ENCODE measurements around the gene SOBP. TPM values are rescaled to one million over a fixed set of nuclear protein-coding genes. Genes with fewer than 3 reads are reported as not detected.

Gene SOBP
- polyA plus RNA-seq, 3 donors = 10.4 to 12.0 (median 10.6) TPM

DNA sequence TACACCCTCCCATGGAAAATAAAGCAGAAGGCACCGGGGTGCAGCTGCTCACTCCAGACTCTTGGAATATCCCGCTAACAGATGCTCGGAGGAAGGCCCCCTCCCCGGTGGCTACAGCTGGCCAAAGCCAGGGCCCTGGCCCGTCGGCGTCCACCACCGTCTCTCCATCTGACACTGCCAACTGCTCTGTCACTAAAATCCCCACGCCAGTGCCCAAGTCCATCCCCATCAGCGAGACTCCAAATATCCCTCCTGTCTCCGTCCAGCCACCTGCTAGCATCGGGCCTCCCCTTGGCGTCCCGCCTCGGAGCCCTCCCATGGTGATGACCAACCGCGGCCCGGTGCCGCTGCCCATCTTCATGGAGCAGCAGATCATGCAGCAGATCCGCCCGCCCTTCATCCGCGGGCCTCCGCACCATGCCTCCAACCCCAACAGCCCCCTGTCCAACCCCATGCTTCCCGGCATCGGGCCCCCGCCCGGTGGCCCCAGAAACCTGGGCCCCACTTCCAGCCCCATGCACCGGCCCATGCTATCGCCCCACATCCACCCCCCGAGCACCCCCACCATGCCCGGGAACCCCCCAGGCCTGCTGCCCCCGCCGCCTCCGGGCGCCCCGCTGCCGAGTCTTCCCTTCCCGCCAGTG lies 143.9 kb downstream of the SOBP start:
- DNase-seq (ENCODE audit: low read depth in 3 of 3, low spot score in 2 of 3) = no peak

- no peak for DNase-seq (ENCODE audit: low read depth in 3 of 3, low spot score in 2 of 3)
Observed at GRCh38 chr6:107634324-107635056, 144.6 kb downstream of the SOBP start.

GRCh38 chr6:107635057-107635515 lies 145.2 kb downstream of the SOBP start:
- DNase-seq (ENCODE audit: low read depth in 3 of 3, low spot score in 2 of 3) = no peak

- no peak for DNase-seq (ENCODE audit: low read depth in 3 of 3, low spot score in 2 of 3)
Observed at GRCh38 chr6:107636486-107636885, 146.6 kb downstream of the SOBP start.

DNA sequence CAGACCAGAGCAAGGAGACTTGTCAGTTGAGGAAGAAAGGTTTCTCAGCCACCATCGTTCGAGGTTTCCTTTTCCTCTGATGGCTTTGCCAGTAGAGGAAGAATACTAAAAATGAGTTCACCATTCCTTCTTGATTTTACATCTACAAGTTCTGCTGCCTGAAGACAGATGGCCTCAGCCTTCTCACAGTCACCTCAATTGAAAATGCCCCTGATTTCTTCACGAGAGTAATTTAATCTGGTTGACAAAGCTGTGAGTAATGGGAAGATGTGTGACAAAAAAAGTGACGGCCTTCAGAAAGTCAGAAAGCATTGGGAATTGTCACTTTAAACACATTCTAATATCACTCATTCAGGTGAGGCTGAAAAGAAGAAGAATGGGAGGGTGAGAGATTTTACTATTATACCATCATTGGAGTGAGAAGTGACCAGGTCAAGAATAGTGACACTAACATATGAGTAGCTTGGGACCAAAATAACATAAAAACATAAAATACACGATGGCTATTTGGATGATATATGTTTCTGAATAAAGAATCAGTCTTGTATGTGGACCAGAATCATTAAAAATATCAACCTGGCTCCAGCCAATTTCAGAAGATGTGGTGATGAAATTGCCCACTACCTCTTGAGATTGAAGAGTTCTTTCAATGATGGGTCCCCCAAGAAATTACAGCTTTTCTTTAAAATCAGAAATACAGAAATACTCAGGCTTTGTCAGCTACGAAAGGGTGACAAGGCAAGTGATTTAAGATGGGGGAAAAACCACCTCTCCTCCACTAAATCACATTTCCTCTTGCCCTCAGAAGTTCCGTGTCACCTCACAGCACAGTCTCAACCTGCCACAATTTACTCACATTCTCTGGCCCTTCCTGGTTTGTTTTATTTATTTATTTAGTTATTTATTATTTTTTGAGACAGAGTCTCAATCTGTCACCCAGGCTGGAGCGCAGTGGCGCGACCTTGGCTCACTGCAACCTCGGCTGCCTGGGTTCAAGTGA lies 147.7 kb downstream of the SOBP start:
- DNase-seq (ENCODE audit: low read depth in 3 of 3, low spot score in 2 of 3) = no peak

- no peak for DNase-seq (ENCODE audit: low read depth in 3 of 3, low spot score in 2 of 3)
Observed at GRCh38 chr6:107638493-107638892, 148.6 kb downstream of the SOBP start.

DNA sequence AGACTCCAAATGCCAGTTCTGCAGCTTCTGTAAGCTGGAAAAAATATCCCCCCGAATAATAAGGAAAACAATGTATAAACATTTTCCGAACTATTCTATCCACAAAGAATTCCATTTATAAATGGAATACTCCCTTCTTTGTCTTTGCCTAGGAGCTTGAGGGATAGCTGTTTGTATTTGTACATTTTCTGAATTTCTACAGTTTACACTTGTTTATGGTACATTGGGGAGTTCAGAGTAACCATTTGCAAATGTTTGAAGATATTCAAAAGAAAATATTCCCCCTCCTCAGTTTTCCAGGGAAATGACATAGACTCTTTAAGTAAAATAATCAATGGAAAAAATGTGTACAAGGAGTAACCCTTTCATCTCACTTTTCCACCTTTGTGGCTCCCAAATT lies 149.6 kb downstream of the SOBP start:
- no peak for DNase-seq (ENCODE audit: low read depth in 3 of 3, low spot score in 2 of 3)

- DNase-seq (ENCODE audit: low read depth in 3 of 3, low spot score in 2 of 3) = no peak
Observed at GRCh38 chr6:107641071-107641470, 151.2 kb downstream of the SOBP start.

DNA sequence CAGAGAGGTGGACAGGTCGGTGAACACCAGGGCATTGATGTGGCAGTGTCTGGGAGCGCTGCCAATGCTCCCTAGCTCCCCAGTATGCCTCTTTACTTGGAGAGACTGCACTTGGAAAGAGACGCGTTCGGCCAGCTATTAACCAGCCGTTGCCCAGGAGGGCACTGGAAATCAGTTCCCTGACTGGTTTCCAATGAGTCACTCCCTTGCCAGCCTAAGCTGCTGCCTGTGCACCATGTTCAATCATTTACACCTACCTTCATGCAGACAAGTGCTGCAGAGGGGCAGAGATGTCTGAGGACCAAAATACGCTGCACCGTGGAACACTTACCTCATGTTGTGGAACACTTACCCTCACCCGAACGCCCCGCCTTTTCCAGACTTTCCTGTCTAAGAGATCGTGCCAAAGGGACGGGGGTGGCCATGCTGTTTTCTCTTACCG lies 151.6 kb downstream of the SOBP start:
- no peak for DNase-seq (ENCODE audit: low read depth in 3 of 3, low spot score in 2 of 3)

DNA sequence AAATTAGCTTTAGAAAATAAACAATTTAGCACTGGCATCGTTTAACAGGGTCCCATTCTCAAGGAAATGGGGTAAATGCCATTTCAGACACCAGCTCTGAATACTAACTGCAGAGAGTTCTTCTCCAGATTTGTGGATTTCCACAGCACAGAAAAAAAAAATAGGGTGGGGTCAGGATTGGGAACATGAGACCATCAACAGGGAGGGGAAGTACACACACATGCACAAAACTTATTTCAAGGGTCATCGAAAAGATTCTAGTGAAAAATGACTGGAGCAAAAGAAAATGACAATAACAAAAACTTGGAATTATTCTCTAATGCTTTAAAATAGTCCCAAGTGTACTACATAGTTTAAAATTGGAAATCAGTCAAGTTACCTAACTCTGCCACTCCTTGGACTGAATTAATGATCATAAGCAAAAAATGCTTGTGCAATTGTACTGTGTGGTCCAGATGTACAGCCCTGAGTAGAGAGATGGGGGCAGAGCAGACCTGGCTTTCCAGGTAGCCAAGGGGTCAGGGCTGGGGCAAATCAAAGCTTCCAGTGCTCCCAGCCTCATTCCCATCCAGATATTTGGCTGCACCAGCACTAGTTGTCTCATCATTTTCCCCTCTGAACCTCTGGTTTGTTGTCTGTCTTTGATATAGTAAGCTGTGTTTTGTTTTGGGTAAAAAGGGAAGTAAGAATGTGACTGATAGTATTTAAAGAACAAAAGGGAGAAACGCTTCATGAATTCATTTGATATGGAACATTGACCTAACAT lies 152.4 kb downstream of the SOBP start:
- no peak for DNase-seq (ENCODE audit: low read depth in 3 of 3, low spot score in 2 of 3)

DNA sequence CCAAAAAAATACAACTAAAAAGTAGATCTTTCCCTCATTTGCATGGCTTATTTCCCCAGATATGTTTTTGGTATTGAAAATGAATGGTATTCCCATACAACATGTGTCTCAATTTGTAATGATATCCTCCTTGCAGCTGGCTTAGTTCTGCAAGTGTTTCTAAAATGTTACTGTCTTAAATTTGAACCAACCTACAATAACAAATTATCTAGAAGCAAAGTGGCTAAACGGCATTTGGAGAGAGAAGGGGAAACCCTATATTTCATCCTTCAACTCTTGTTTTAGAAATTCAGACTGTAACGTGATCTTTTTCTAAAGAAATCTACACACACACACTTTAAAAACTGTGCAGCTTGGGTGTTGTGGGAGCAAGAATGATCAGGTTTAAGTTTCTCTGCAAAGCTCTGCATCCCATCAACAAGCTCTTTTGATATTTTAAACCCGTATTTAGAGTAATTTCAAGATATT lies 153.0 kb downstream of the SOBP start:
- DNase-seq (ENCODE audit: low read depth in 3 of 3, low spot score in 2 of 3) = no peak

DNA sequence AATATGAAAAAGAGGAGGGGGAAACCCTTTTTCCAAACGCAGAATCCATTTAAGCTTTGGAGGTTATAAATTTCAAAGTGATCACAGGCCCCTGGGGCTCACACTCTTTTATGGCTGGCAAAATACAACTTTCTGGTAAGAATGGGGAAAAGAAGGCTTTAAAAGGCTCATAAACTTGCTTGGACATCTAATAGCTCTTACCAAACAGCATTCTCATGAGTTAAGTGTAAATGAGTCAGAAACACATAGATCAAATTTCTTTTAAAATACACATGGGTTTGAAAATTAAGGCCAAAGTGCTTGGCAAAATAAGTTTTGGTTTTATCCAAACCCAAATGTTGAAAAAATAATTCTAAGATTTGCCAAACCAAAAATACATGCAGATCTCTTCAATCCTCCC lies 154.6 kb downstream of the SOBP start:
- DNase-seq (ENCODE audit: low read depth in 3 of 3, low spot score in 2 of 3) = no peak

DNA sequence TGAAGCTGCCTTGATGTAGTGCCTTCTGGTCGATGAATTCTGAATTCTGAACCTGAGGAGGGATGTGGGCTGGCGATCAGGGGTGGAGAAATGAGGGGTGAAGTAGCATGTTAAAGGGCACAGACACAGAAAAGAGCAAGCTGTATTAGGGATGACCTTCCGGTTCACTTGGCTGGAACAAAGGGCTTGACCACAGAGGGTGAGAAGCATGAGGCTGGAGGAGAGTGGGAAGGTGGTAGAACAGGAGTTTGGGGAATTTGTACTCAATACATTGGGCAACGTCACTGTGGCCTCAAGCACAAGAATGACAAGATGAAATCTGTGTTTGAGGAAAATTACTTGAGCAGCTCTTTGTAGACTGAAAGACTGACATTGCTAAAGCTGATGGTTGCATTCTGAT lies 155.8 kb downstream of the SOBP start:
- no peak for DNase-seq (ENCODE audit: low read depth in 3 of 3, low spot score in 2 of 3)

GRCh38 chr6:107646176-107646575 lies 156.3 kb downstream of the SOBP start:
- DNase-seq (ENCODE audit: low read depth in 3 of 3, low spot score in 2 of 3) = no peak

DNA sequence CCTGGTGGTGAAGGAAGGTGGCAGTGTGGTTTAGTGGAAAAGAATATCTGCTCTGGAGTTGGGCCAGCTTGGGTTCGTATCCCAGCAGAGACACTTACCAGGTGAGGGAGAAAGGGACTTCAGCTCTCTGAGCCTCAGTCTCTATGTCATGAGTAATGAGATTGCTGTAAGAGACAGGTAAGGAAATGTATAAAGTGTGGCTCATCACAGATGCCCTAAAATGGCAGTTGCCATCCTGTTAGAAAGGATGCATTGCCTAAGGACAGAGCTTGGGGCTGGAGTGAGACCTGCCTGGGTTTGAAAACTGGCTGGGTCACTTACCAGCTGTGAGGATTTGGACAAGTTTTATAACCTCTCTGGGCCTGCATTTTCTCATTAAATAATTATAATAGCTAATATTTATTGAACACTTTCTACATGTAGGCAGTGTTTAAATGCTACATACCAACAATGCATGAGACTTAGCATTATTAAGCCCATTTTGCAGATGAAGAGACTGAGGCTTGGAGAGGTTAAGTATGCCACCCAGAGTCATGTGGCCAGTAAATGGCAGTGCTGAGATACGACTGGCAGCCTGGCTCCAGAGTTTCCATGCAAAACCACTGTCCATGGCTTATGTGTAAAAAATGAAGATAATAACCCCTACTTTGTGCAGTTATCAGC lies 157.0 kb downstream of the SOBP start:
- DNase-seq (ENCODE audit: low read depth in 3 of 3, low spot score in 2 of 3) = no peak

DNA sequence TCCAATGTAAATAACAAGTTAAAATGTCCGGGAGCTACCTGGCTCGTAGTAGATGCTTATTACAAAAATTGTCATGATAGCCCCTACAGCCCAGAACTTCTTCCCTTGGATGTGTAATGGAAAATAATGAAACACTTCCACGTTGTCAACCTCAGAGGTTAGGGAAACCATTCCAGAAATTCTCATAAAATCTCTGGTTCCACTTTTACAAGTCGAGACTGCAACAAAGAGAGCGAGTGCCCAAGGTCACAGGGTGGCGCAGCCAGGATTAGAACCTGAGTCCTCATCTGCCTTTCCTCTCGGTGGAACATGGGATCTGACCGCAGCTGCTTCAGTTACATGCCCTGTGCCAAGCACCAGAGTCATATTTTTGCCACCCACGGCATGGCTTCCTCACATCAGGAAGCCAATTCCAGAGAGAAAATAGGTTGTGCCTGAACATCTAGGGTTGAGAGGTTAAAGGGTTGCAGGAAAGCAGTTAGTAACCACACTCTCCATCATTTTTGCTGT lies 157.6 kb downstream of the SOBP start:
- DNase-seq (ENCODE audit: low read depth in 3 of 3, low spot score in 2 of 3) = no peak

GRCh38 chr6:107648983-107649382 lies 159.1 kb downstream of the SOBP start:
- DNase-seq (ENCODE audit: low read depth in 3 of 3, low spot score in 2 of 3) = no peak

DNA sequence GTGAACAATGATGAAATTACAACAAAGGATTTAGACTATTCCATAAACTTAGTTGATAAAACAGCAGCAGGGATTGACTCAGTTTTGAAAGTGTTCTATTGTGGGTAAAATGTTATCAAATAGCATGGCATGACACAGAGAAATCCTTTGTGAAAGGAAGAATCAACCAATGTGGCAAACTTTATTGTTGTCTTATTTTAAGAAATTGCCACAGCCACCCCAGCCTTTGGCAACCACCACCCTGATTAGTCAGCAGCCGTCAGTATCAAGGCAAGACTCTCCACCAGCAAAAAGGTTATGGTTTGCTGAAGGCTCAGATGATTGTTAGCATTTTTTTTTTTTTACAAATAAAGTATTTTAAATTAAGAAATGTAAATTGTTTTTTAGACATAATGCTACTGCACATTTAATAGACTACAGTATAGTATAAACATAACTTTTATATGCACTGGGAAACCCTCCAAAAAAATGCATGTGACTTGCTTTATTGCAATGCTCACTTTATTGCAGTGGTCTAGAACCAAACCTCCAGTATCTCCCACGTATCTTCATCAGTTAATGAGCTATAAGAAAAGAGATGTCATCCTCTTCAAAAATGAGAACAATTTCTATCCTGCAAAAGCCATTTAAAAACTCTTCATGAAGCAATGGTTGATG lies 162.7 kb downstream of the SOBP start:
- no peak for DNase-seq (ENCODE audit: low read depth in 3 of 3, low spot score in 2 of 3)

DNA sequence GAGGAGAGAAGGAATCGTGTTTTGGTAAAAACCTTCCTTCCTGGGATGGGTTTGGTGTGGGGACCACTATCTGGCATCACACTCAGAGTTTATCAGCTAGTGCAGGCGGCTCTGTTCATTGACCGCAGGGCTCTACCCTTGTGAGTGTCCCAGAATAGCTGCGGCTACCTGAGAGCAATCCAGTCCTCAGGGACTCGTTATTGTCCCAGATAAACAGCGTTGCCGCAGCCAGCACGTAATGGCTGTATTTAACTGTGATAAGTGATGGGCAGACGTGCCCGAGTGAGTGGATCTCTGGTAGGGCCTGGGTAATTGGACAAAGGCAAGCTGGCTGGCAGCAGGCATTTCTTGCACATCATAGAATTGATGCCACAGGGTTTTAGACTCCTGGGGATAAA lies 163.3 kb downstream of the SOBP start:
- no peak for DNase-seq (ENCODE audit: low read depth in 3 of 3, low spot score in 2 of 3)
